ENCODE results near the gene EIF4E2. TPM values are rescaled to one million over a fixed set of nuclear protein-coding genes. Genes with fewer than 3 reads are reported as not detected.
"Not testable (repeated sequence)": the region's sequence is repeated elsewhere in the genome, so short reads cannot be mapped to it uniquely, and the experiment has no call there.

The EIF4E2 gene
- total RNA-seq, 6 experiments from 2014 or later: 79.7 to 89.7 (median 83.8) TPM

GRCh38 chr2:232532419-232532818 lies 18.1 kb upstream of the EIF4E2 start:
- Mint-ChIP-seq H3K9me3 (peaks cover 10% of the 10 kb centered on the region; the same call in 1 of the 2 replicates), H3K27ac (no peak overlapping the region), H3K36me3 (ENCODE audit: low read depth) (peaks cover 7% of the 10 kb centered on the region; the same call in 1 of the 2 replicates), H3K27me3 (ENCODE audit: insufficient read depth) (peaks cover 43% of the 10 kb centered on the region), H3K4me3 (no peak overlapping the region), H3K4me1 (ENCODE audit: low read depth) (no peaks in the 10 kb centered on the region)
- DNase-seq: no peak
- no peak for TF ChIP-seq CTCF (IDR thresholded peaks at IDR 0.05)

- not testable (repeated sequence) for H3K9me3 Mint-ChIP-seq; H3K27ac Mint-ChIP-seq; H3K4me1 Mint-ChIP-seq (ENCODE audit: low read depth); H3K4me3 Mint-ChIP-seq; H3K36me3 Mint-ChIP-seq (ENCODE audit: low read depth); DNase-seq
- H3K27me3 Mint-ChIP-seq (ENCODE audit: insufficient read depth): peaks cover 46% of the 10 kb centered on the region
Observed at GRCh38 chr2:232532821-232533220, 17.7 kb upstream of the EIF4E2 start.

- H3K36me3 Mint-ChIP-seq (ENCODE audit: low read depth): peaks cover 7% of the 10 kb centered on the region; the same call in 1 of the 2 replicates
- H3K9me3 Mint-ChIP-seq: peaks cover 10% of the 10 kb centered on the region; the same call in 1 of the 2 replicates
- DNase-seq: no peak
- no peak for TF ChIP-seq CTCF (IDR thresholded peaks at IDR 0.05)
- H3K4me3 Mint-ChIP-seq: no peak overlapping the region
- peaks cover 53% of the 10 kb centered on the region for H3K27me3 Mint-ChIP-seq (ENCODE audit: insufficient read depth)
- no peaks in the 10 kb centered on the region for H3K4me1 Mint-ChIP-seq (ENCODE audit: low read depth)
- no peak overlapping the region for H3K27ac Mint-ChIP-seq
Observed at GRCh38 chr2:232533944-232534710, 16.4 kb upstream of the EIF4E2 start.

GRCh38 chr2:232534940-232535651 lies 15.4 kb upstream of the EIF4E2 start:
- H3K36me3 Mint-ChIP-seq (ENCODE audit: low read depth): peaks cover 7% of the 10 kb centered on the region; the same call in 1 of the 2 replicates
- no peak overlapping the region for H3K27ac Mint-ChIP-seq
- no peak for TF ChIP-seq CTCF (IDR thresholded peaks at IDR 0.05)
- peaks cover 10% of the 10 kb centered on the region; the same call in 1 of the 2 replicates for H3K9me3 Mint-ChIP-seq
- H3K4me1 Mint-ChIP-seq (ENCODE audit: low read depth): no peaks in the 10 kb centered on the region
- no peak for DNase-seq
- H3K27me3 Mint-ChIP-seq (ENCODE audit: insufficient read depth): peaks cover 53% of the 10 kb centered on the region
- H3K4me3 Mint-ChIP-seq: no peak overlapping the region

- H3K9me3 Mint-ChIP-seq: peaks cover 10% of the 10 kb centered on the region; the same call in 1 of the 2 replicates
- H3K4me3 Mint-ChIP-seq: no peak overlapping the region
- H3K36me3 Mint-ChIP-seq (ENCODE audit: low read depth): peaks cover 7% of the 10 kb centered on the region; the same call in 1 of the 2 replicates
- peaks cover 45% of the 10 kb centered on the region for H3K27me3 Mint-ChIP-seq (ENCODE audit: insufficient read depth)
- no peaks in the 10 kb centered on the region for H3K4me1 Mint-ChIP-seq (ENCODE audit: low read depth)
- no peak for DNase-seq
- TF ChIP-seq CTCF (IDR thresholded peaks at IDR 0.05): no peak
- no peak overlapping the region for H3K27ac Mint-ChIP-seq
Observed at GRCh38 chr2:232535761-232536530, 14.5 kb upstream of the EIF4E2 start.

Measured in HFFc6 (cell line).